Loucy (cell line): ENCODE results near the gene FLNA.
A peak's percentile ranks its signal among the peaks of the same experiment; 100 is the strongest.

Source experiments
- H2AFZ ChIP-seq: fragments of 200-600 bp; sonication (generic); 2 replicates; pipeline ENCODE4 v1.6.0; 2016; ENCODE audit warnings: antibody characterized with exemption, mild to moderate bottlenecking, low read length, moderate library complexity
- H3F3A ChIP-seq: fragments of 200-600 bp; 2 replicates; pipeline ENCODE4 v1.6.0; 2016; ENCODE audit warnings: antibody characterized with exemption, low read depth, mild to moderate bottlenecking
- H3K27me3 ChIP-seq: fragments of 200-600 bp; sonication (generic); 2 replicates; pipeline ENCODE4 v1.6.1; 2014; ENCODE audit warnings: low read length, mild to moderate bottlenecking; ENCODE audit not compliant: insufficient read depth, poor library complexity, severe bottlenecking
- H3K36me3 ChIP-seq: fragments of 200-600 bp; sonication (generic); 2 replicates; pipeline ENCODE4 v1.6.1; 2016; ENCODE audit warnings: low read length; ENCODE audit not compliant: insufficient read depth
- H3K4me1 ChIP-seq: fragments of 200-600 bp; sonication (generic); 2 replicates; pipeline ENCODE4 v1.5.1; 2014; ENCODE audit warnings: low read length, mild to moderate bottlenecking; ENCODE audit not compliant: insufficient read depth, poor library complexity, severe bottlenecking
- H3K4me2 ChIP-seq: fragments of 200-600 bp; sonication (generic); 2 replicates; pipeline ENCODE4 v1.6.0; 2014; ENCODE audit warnings: antibody characterized with exemption, low read length, low read depth, mild to moderate bottlenecking; ENCODE audit not compliant: poor library complexity, severe bottlenecking
- H3K4me3 ChIP-seq: fragments of 200-600 bp; sonication (generic); 2 replicates; pipeline ENCODE4 v1.5.1; 2014; ENCODE audit warnings: low read length, mild to moderate bottlenecking, mixed read lengths; ENCODE audit not compliant: poor library complexity, severe bottlenecking
- H3K79me2 ChIP-seq: fragments of 200-600 bp; sonication (generic); 2 replicates; pipeline ENCODE4 v1.6.1; 2014; ENCODE audit warnings: low read length; ENCODE audit not compliant: insufficient read depth
- H3K9ac ChIP-seq: fragments of 200-600 bp; sonication (generic); 2 replicates; pipeline ENCODE4 v1.6.0; 2014; ENCODE audit warnings: mild to moderate bottlenecking, low read depth, low read length, moderate library complexity; ENCODE audit not compliant: poor library complexity, severe bottlenecking
- H3K9me2 ChIP-seq: fragments of 200-600 bp; sonication (generic); replicated peaks from 2 replicates; pipeline ENCODE4 v1.6.1; 2016; ENCODE audit warnings: low read depth, low read length, mixed read lengths
- H3K9me3 ChIP-seq: fragments of 200-600 bp; sonication (generic); 2 replicates; pipeline ENCODE4 v1.6.1; 2014; ENCODE audit warnings: mild to moderate bottlenecking, antibody characterized with exemption, low read length, low read depth; ENCODE audit not compliant: insufficient read depth
- H4K20me1 ChIP-seq: fragments of 200-600 bp; sonication (generic); 2 replicates; pipeline ENCODE4 v1.6.0; 2014; ENCODE audit warnings: antibody characterized with exemption, low read length, mild to moderate bottlenecking; ENCODE audit not compliant: insufficient read depth, poor library complexity, severe bottlenecking
- CTCF ChIP-seq: fragments of 200-600 bp; sonication (generic); conservative IDR thresholded peaks from 2 replicates; pipeline ENCODE4 v1.5.1; 2014; ENCODE audit warnings: mild to moderate bottlenecking, antibody characterized with exemption, low read length
- EZH2phosphoT487 ChIP-seq: fragments of 200-600 bp; IDR thresholded peaks from 2 replicates; pipeline ENCODE4 v1.6.1; 2018; ENCODE audit warnings: antibody characterized with exemption, mild to moderate bottlenecking, moderate library complexity, borderline replicate concordance

Gene FLNA

GRCh38 chrX:154374313-154375155 is at the start of gene FLNA:
Gene FLNA, minus strand, starts transcription at chrX:154374634. Its CDS starts 3,389 bp downstream, at chrX:154371245.
- H3K9me2 ChIP-seq, result no peaks in the 10 kb centered on the region
- no peak within 1 kb of the TSS for H2AFZ ChIP-seq
- no peaks in the 10 kb centered on the region for H3K9me3 ChIP-seq
- H3F3A ChIP-seq, result no peaks in the 10 kb centered on the region
- peaks cover 19% of the 10 kb centered on the region for H3K79me2 ChIP-seq
- no peak within 1 kb of the TSS for H3K9ac ChIP-seq
- H3K4me1 ChIP-seq, result peaks cover 13% of the 10 kb centered on the region
- H4K20me1 ChIP-seq, result peaks cover 4% of the 10 kb centered on the region
- H3K36me3 ChIP-seq, result no peaks in the 10 kb centered on the region
- H3K4me3 ChIP-seq, result no peak within 1 kb of the TSS
- TF ChIP-seq EZH2phosphoT487 (no peak), CTCF (no peak)
- H3K4me2 ChIP-seq, result peak within 1 kb of the TSS; percentile 75
- no peaks in the 10 kb centered on the region for H3K27me3 ChIP-seq

GRCh38 chrX:154420402-154420756 is 45.9 kb upstream of the FLNA start:
- Histone ChIP-seq H3K79me2 (no peaks in the 10 kb centered on the region), H3F3A (no peaks in the 10 kb centered on the region), H2AFZ (no peak overlapping the region), H3K9me3 (no peaks in the 10 kb centered on the region), H3K27me3 (no peaks in the 10 kb centered on the region), H4K20me1 (no peaks in the 10 kb centered on the region), H3K4me2 (no peak overlapping the region), H3K9me2 (no peaks in the 10 kb centered on the region), H3K36me3 (no peaks in the 10 kb centered on the region), H3K4me3 (no peak overlapping the region), H3K9ac (no peak overlapping the region), H3K4me1 (no peaks in the 10 kb centered on the region)
- TF ChIP-seq EZH2phosphoT487 (no peak), CTCF (no peak)

GRCh38 chrX:154419688-154420401 is 45.4 kb upstream of the FLNA start:
- Histone ChIP-seq H3K9ac (no peak overlapping the region), H3F3A (no peaks in the 10 kb centered on the region), H3K4me2 (no peak overlapping the region), H4K20me1 (no peaks in the 10 kb centered on the region), H3K4me3 (no peak overlapping the region), H3K36me3 (no peaks in the 10 kb centered on the region), H3K79me2 (no peaks in the 10 kb centered on the region), H2AFZ (no peak overlapping the region), H3K27me3 (no peaks in the 10 kb centered on the region), H3K4me1 (no peaks in the 10 kb centered on the region), H3K9me2 (no peaks in the 10 kb centered on the region), H3K9me3 (no peaks in the 10 kb centered on the region)
- TF ChIP-seq EZH2phosphoT487, result no peak
- no peak for TF ChIP-seq CTCF
